HFFc6 (cell line): Measurements from ENCODE around the gene CUX1. TPM values are rescaled to one million over a fixed set of nuclear protein-coding genes. Genes with fewer than 3 reads are reported as not detected.

Source experiments
- DNase-seq: peaks from one replicate; pipeline ENCODE4 v3.0.0-alpha.2; 2018
- H3K27ac Mint-ChIP-seq: 2 replicates; pipeline ENCODE4 v1.8.0; 2020; ENCODE audit warnings: mild to moderate bottlenecking, mixed read lengths
- H3K27me3 Mint-ChIP-seq: 2 replicates; pipeline ENCODE4 v1.8.0; 2021; ENCODE audit warnings: mild to moderate bottlenecking, moderate library complexity, mixed read lengths; ENCODE audit not compliant: insufficient read depth
- H3K36me3 Mint-ChIP-seq: 2 replicates; pipeline ENCODE4 v1.8.0; 2021; ENCODE audit warnings: low read depth, mixed read lengths
- H3K4me1 Mint-ChIP-seq: 2 replicates; pipeline ENCODE4 v1.8.0; 2020; ENCODE audit warnings: low read depth, mixed read lengths
- H3K4me3 Mint-ChIP-seq: 2 replicates; pipeline ENCODE4 v1.8.0; 2020; ENCODE audit warnings: mild to moderate bottlenecking, moderate library complexity, mixed read lengths
- H3K9me3 Mint-ChIP-seq: 2 replicates; pipeline ENCODE4 v1.8.0; 2020; ENCODE audit warnings: mild to moderate bottlenecking, mixed read lengths
- CTCF ChIP-seq: fragments of 200-600 bp; sonication (generic); IDR thresholded peaks from 2 replicates; pipeline ENCODE4 v1.5.0; 2021; ENCODE audit warnings: antibody characterized with exemption, mild to moderate bottlenecking
- total RNA-seq, 6 experiments: library from RNA; stranded (reverse); fragmentation: NEBNext Ultra II Directional; extraction: Animal tissue kit (Norgen Biotek cat#: 25700); gene quantifications; 2 replicates in 1 of 6; 3 replicates in 5 of 6; pipeline ENCODE4 v1.2.3, GENCODE V29; 2021

The CUX1 gene
- total RNA-seq, 6 experiments from 2014 or later, result 46.9 to 64.2 (median 51.6) TPM

DNA sequence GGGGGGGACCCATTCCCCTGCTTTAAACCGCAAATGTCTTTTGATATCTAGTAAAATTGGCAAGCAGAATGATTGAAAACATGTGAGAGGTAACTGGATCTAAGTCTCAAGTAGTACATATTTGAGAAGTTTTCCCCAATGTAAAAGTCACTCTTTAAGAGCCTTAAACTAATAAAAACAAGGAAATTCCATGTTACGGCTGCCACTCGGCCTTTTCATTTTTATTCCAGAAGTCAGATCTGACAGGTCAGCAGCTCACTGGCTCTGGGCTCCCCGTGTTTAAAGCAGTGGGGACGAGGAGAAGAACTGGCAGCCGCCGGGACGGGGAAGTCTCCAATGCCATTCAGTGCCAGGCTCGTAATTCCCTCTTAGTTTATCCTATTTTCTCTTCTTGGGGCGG lies 80.7 kb downstream of the CUX1 start:
- H3K4me1 Mint-ChIP-seq, result peaks cover 29% of the 10 kb centered on the region
- H3K9me3 Mint-ChIP-seq, result no peaks in the 10 kb centered on the region
- TF ChIP-seq CTCF, result no peak
- no peaks in the 10 kb centered on the region for H3K36me3 Mint-ChIP-seq
- H3K27me3 Mint-ChIP-seq, result peaks cover 2% of the 10 kb centered on the region
- H3K27ac Mint-ChIP-seq, result no peak overlapping the region
- no peak for DNase-seq
- H3K4me3 Mint-ChIP-seq, result no peak overlapping the region

DNA sequence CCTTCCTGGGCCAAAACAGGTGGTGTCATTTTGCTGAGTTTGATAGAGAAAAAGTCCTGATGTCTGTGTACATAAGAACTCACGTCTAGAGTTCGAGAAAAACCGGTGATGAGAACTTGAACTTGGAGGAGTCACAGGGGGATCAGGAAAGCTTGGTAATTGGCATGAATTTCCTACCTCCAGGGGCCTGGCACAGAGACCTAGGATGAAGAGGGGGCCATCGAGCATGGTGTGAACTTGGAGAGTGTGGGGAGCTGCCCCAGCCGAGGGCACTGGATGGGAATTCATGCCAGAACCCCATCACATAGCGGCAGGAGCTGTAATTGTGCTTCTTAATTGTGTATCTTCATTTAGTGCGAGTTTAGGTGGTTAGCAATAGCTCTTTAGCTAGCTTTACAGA lies 82.2 kb downstream of the CUX1 start:
- H3K27me3 Mint-ChIP-seq, result peaks cover 2% of the 10 kb centered on the region

GRCh38 chr7:101900103-101900502 lies 82.7 kb downstream of the CUX1 start:
- H3K4me3 Mint-ChIP-seq, result peak overlapping the region; percentile 84
- DNase-seq, result peak; percentile 29
- TF ChIP-seq CTCF, result peak; percentile 48

More for the DNA sequence above, 82.2 kb downstream of the CUX1 start:
- Mint-ChIP-seq H3K36me3 (no peaks in the 10 kb centered on the region), H3K4me1 (peaks cover 26% of the 10 kb centered on the region), H3K9me3 (no peaks in the 10 kb centered on the region), H3K4me3 (peak overlapping the region; percentile 84), H3K27ac (peak overlapping the region; percentile 83)
- no peak for DNase-seq
- TF ChIP-seq CTCF, result no peak

DNA sequence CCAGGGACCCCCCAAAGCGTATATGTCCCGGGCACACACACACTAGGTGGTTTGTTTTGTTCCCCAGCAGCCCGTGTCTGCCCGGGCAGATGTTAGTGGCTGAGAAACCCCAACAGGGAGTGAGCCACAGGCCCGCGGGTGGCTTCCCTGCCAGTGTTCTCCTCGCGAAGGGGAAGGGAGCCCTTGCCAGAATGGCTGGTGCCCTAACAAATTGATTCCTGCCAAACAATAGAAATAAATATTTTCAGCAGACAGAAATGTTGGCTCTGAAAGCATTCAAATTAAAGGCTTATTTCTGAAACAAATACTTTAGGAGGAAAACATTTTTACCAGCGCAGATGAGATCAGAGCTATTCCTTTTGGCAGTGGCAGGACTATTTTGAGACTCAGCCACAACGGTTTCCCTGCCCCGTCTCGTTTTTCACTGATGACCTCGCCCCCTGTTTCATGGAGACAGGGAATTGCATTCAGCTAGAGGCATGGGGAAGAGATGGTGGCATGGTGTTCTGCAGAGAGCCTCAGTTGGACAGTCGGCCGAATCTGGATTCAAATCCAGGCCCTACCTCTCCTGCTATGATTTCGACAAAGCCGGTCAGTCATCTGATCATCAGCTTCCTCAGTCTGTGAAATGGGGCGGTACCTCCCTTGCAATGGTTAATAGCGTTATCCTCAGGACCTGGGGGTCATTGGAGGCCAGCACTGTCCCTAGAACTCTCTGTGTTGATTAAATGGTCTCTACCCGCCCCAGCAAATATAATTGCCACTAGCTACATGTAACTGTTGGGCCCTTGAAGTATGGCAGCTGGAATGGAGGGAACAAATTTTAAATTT lies 84.5 kb downstream of the CUX1 start:
- Mint-ChIP-seq H3K4me1 (peaks cover 26% of the 10 kb centered on the region), H3K27me3 (peaks cover 2% of the 10 kb centered on the region), H3K27ac (no peak overlapping the region; the same call in 1 of the 2 replicates), H3K9me3 (no peaks in the 10 kb centered on the region), H3K36me3 (peaks cover 5% of the 10 kb centered on the region), H3K4me3 (no peak overlapping the region)
- TF ChIP-seq CTCF, result no peak
- DNase-seq, result peak; percentile 15

More at GRCh38 chr7:101900103-101900502, 82.7 kb downstream of the CUX1 start:
- Mint-ChIP-seq H3K36me3 (no peaks in the 10 kb centered on the region), H3K27ac (peak overlapping the region; percentile 83), H3K4me1 (peaks cover 26% of the 10 kb centered on the region), H3K27me3 (peaks cover 2% of the 10 kb centered on the region), H3K9me3 (no peaks in the 10 kb centered on the region)

DNA sequence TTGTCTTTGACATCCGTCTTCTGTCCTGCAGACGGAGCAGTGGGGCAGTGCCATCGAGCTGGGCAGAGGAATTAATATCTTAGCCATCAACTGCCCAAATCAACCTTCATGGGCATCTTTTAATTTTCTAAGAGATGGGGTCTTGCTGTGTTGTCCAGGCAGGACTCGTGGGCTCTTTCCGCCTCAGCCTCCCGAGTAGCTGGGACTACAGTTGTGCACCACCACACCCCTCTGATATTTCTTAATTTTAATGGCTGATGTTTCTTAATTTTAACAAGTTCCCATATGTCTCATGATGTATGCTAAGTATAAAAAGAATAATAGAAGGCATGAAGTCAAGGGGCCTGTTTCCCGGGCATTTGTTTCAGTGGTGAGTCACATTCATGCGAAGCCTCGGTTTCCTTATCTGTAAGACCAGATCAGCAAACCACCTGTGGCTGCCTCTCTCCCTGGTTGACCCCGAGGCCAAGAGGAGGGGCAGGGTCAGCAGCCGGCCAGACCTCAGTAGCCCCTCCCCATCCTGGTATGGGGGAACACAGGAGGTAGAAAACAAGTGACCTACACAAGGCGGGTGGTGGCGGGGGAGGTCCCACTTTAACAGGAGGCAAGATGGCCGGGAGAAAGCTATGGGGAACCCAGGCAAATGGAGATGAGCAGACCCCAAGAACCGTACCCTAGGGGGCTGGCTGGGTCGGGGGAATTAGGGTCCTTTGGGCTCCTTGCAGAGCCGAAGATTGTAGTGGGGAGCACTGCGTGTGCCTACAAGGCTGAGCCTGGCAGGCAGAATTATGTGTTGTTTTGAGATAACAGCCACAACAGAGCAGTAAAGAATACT lies 85.5 kb downstream of the CUX1 start:
- Mint-ChIP-seq H3K36me3 (peaks cover 5% of the 10 kb centered on the region), H3K27ac (no peak overlapping the region), H3K4me3 (no peak overlapping the region), H3K9me3 (no peaks in the 10 kb centered on the region), H3K4me1 (peaks cover 23% of the 10 kb centered on the region), H3K27me3 (peaks cover 2% of the 10 kb centered on the region)
- DNase-seq, result no peak
- TF ChIP-seq CTCF, result no peak
